Measurements from ENCODE around the gene LDLRAD4. TPM values are rescaled to one million over a fixed set of nuclear protein-coding genes. Genes with fewer than 3 reads are reported as not detected.

The LDLRAD4 gene
- polyA plus RNA-seq, 3 donors from 2014 or later, result 4.8 to 11.3 (median 9.6) TPM

GRCh38 chr18:13540477-13541182, 322.1 kb downstream of the LDLRAD4 start:
- peaks cover 0 to 6% (median 0%) of the 10 kb centered on the region in 3 donors for H3K36me3 Mint-ChIP-seq
- H3K9me3 Mint-ChIP-seq, result no peaks in the 10 kb centered on the region
- H3K4me3 Mint-ChIP-seq, result peak overlapping the region in 2 of 5 donors; percentile 5 to 36
- peak overlapping the region in 3 of 6 donors; percentile 2 to 78 (median 11) for H3K27ac Mint-ChIP-seq
- peaks cover 28 to 54% of the 10 kb centered on the region in 2 donors for H3K4me1 Mint-ChIP-seq
- peak; percentile 27 to 31 (median 31) for DNase-seq
- H3K27me3 Mint-ChIP-seq (ENCODE audit: low read depth in 3 of 3), result peaks cover 0 to 3% (median 2%) of the 10 kb centered on the region in 3 donors

GRCh38 chr18:13541621-13542519, 323.3 kb downstream of the LDLRAD4 start:
- Mint-ChIP-seq H3K27ac (peak overlapping the region in 1 of 6 donors; percentile 16), H3K4me3 (no peak overlapping the region), H3K4me1 (peaks cover 28 to 54% of the 10 kb centered on the region in 2 donors), H3K36me3 (peaks cover 0 to 6% (median 1%) of the 10 kb centered on the region in 3 donors), H3K27me3 (ENCODE audit: low read depth in 3 of 3) (peaks cover 0 to 3% (median 2%) of the 10 kb centered on the region in 3 donors), H3K9me3 (no peaks in the 10 kb centered on the region)
- no peak for DNase-seq

GRCh38 chr18:13542520-13542847, 323.9 kb downstream of the LDLRAD4 start:
- no peak for DNase-seq
- Mint-ChIP-seq H3K4me3 (no peak overlapping the region), H3K9me3 (no peaks in the 10 kb centered on the region), H3K4me1 (peaks cover 28 to 54% of the 10 kb centered on the region in 2 donors), H3K27me3 (ENCODE audit: low read depth in 3 of 3) (peaks cover 0 to 3% (median 2%) of the 10 kb centered on the region in 3 donors), H3K36me3 (peaks cover 0 to 6% (median 3%) of the 10 kb centered on the region in 3 donors), H3K27ac (no peak overlapping the region)

GRCh38 chr18:13543144-13543543, 324.6 kb downstream of the LDLRAD4 start:
- Mint-ChIP-seq H3K4me1 (peaks cover 28 to 48% of the 10 kb centered on the region in 2 donors), H3K36me3 (peaks cover 0 to 6% (median 3%) of the 10 kb centered on the region in 3 donors), H3K4me3 (no peak overlapping the region), H3K27ac (peak overlapping the region in 1 of 6 donors; percentile 50), H3K27me3 (ENCODE audit: low read depth in 3 of 3) (peaks cover 0 to 3% (median 2%) of the 10 kb centered on the region in 3 donors), H3K9me3 (no peaks in the 10 kb centered on the region)
- DNase-seq, result no peak

GRCh38 chr18:13543811-13544732, 325.5 kb downstream of the LDLRAD4 start:
- peaks cover 0 to 6% (median 3%) of the 10 kb centered on the region in 3 donors for H3K36me3 Mint-ChIP-seq
- no peak overlapping the region for H3K4me3 Mint-ChIP-seq
- DNase-seq, result no peak
- no peak overlapping the region for H3K27ac Mint-ChIP-seq
- no peaks in the 10 kb centered on the region for H3K9me3 Mint-ChIP-seq
- H3K27me3 Mint-ChIP-seq (ENCODE audit: low read depth in 3 of 3), result peaks cover 0 to 3% (median 2%) of the 10 kb centered on the region in 3 donors
- peaks cover 21 to 41% of the 10 kb centered on the region in 2 donors for H3K4me1 Mint-ChIP-seq

GRCh38 chr18:13544953-13545352, 326.4 kb downstream of the LDLRAD4 start:
- Mint-ChIP-seq H3K27me3 (ENCODE audit: low read depth in 3 of 3) (peaks cover 0 to 3% (median 0%) of the 10 kb centered on the region in 3 donors), H3K36me3 (peaks cover 0 to 6% (median 6%) of the 10 kb centered on the region in 3 donors), H3K27ac (no peak overlapping the region), H3K4me1 (peaks cover 13 to 32% of the 10 kb centered on the region in 2 donors), H3K9me3 (no peaks in the 10 kb centered on the region), H3K4me3 (no peak overlapping the region)
- DNase-seq, result no peak

GRCh38 chr18:13545514-13545913, 327.0 kb downstream of the LDLRAD4 start:
- Mint-ChIP-seq H3K4me3 (no peak overlapping the region), H3K9me3 (no peaks in the 10 kb centered on the region), H3K27me3 (ENCODE audit: low read depth in 3 of 3) (peaks cover 0 to 3% (median 0%) of the 10 kb centered on the region in 3 donors), H3K4me1 (peaks cover 7 to 26% of the 10 kb centered on the region in 2 donors), H3K27ac (no peak overlapping the region), H3K36me3 (peaks cover 0 to 10% (median 6%) of the 10 kb centered on the region in 3 donors)
- DNase-seq, result no peak

GRCh38 chr18:13545955-13546354, 327.4 kb downstream of the LDLRAD4 start:
- H3K9me3 Mint-ChIP-seq, result no peaks in the 10 kb centered on the region
- peaks cover 2 to 22% of the 10 kb centered on the region in 2 donors for H3K4me1 Mint-ChIP-seq
- H3K27ac Mint-ChIP-seq, result no peak overlapping the region
- DNase-seq, result no peak
- peaks cover 0 to 3% (median 0%) of the 10 kb centered on the region in 3 donors for H3K27me3 Mint-ChIP-seq (ENCODE audit: low read depth in 3 of 3)
- no peak overlapping the region for H3K4me3 Mint-ChIP-seq
- H3K36me3 Mint-ChIP-seq, result peaks cover 0 to 10% (median 6%) of the 10 kb centered on the region in 3 donors

- Mint-ChIP-seq H3K4me1 (peaks cover 0 to 15% of the 10 kb centered on the region in 2 donors), H3K27ac (no peak overlapping the region), H3K27me3 (ENCODE audit: low read depth in 3 of 3) (peaks cover 0 to 3% (median 0%) of the 10 kb centered on the region in 3 donors), H3K4me3 (no peak overlapping the region), H3K36me3 (peaks cover 0 to 10% (median 6%) of the 10 kb centered on the region in 3 donors), H3K9me3 (no peaks in the 10 kb centered on the region)
- DNase-seq, result no peak
These were observed 328.1 kb downstream of the LDLRAD4 start for GRCh38 chr18:13546638-13547037.

- Mint-ChIP-seq H3K4me3 (no peak overlapping the region), H3K9me3 (no peaks in the 10 kb centered on the region), H3K4me1 (peaks cover 0 to 11% of the 10 kb centered on the region in 2 donors), H3K27ac (no peak overlapping the region), H3K36me3 (peaks cover 0 to 10% (median 6%) of the 10 kb centered on the region in 3 donors), H3K27me3 (ENCODE audit: low read depth in 3 of 3) (peaks cover 0 to 3% (median 0%) of the 10 kb centered on the region in 3 donors)
- no peak for DNase-seq
These were observed 328.8 kb downstream of the LDLRAD4 start for GRCh38 chr18:13547347-13547746.

- Mint-ChIP-seq H3K9me3 (no peaks in the 10 kb centered on the region), H3K4me3 (no peak overlapping the region), H3K27ac (no peak overlapping the region), H3K27me3 (ENCODE audit: low read depth in 3 of 3) (peaks cover 0 to 3% (median 0%) of the 10 kb centered on the region in 3 donors), H3K36me3 (peaks cover 0 to 10% (median 4%) of the 10 kb centered on the region in 3 donors), H3K4me1 (peaks cover 0 to 2% of the 10 kb centered on the region in 2 donors)
- no peak for DNase-seq
These were observed 329.7 kb downstream of the LDLRAD4 start for GRCh38 chr18:13548106-13548819.

- Mint-ChIP-seq H3K27me3 (ENCODE audit: low read depth in 3 of 3) (peaks cover 0 to 2% (median 0%) of the 10 kb centered on the region in 3 donors), H3K36me3 (peaks cover 0 to 10% (median 4%) of the 10 kb centered on the region in 3 donors), H3K27ac (peak overlapping the region in 1 of 6 donors; percentile 53), H3K4me3 (no peak overlapping the region), H3K4me1 (no peaks in the 10 kb centered on the region), H3K9me3 (no peaks in the 10 kb centered on the region)
- no peak for DNase-seq
These were observed 330.7 kb downstream of the LDLRAD4 start for GRCh38 chr18:13548966-13549879.

Measured in immature natural killer cell (primary cell).